Urinary bladder (tissue), 4 donors: Measurements from ENCODE around the gene VASN. TPM values are rescaled to one million over a fixed set of nuclear protein-coding genes. Genes with fewer than 3 reads are reported as not detected.
"Not testable (repeated sequence)": the region's sequence is repeated elsewhere in the genome, so short reads cannot be mapped to it uniquely, and the experiment has no call there.

Source experiments
- DNase-seq: peaks from one replicate; pipeline ENCODE4 v3.0.0-alpha.2; 2015; ENCODE audit errors: extremely low spot score
- H3K27ac ChIP-seq: one replicate; pipeline ENCODE4 v1.5.1; 2013; ENCODE audit warnings: low read depth, mild to moderate bottlenecking, moderate library complexity
- H3K36me3 ChIP-seq: one replicate; pipeline ENCODE4 v1.6.1; 2013; ENCODE audit warnings: mild to moderate bottlenecking, moderate library complexity; ENCODE audit not compliant: insufficient read depth
- H3K4me1 ChIP-seq: one replicate; pipeline ENCODE4 v1.6.1; 2013; ENCODE audit warnings: mild to moderate bottlenecking, moderate library complexity; ENCODE audit not compliant: insufficient read depth
- H3K4me3 ChIP-seq: one replicate; pipeline ENCODE4 v1.5.1; 2013; ENCODE audit warnings: low read depth, low read length
- WGBS: extraction: QIAGEN DNeasy Blood & Tissue Kit; methylation state at CpG from one replicate; pipeline ENCODE4 v1.1.7; 2013; 5-methylcytosine and 5-hydroxymethylcytosine counted together
- polyA plus RNA-seq: library from polyadenylated mRNA; stranded (reverse); fragments of 200-250 nt; gene quantifications from one replicate; pipeline ENCODE4 v1.2.3, GENCODE V29; 2013
- total RNA-seq: library from RNA; depleted of rRNA; stranded (reverse); fragments of >200 nt; gene quantifications from one replicate; pipeline ENCODE4 v1.2.3, GENCODE V29; 2014
- donor health status: healthy with polysubstance abuse.
- donor health status: healthy.

The VASN gene
- total and polyA plus RNA-seq, 2 donors, result 20.8 to 47.6 TPM

GRCh38 chr16:4393850-4394249, 22.2 kb downstream of the VASN start:
- H3K36me3 ChIP-seq, H3K4me3 ChIP-seq, H3K27ac ChIP-seq, H3K4me1 ChIP-seq, DNase-seq: not testable (repeated sequence)
- 96% methylated on average over 15 of the region's 15 CpGs for WGBS

GRCh38 chr16:4395055-4395726, 23.5 kb downstream of the VASN start:
- WGBS, result 76% methylated on average over 9 of the region's 9 CpGs
- H3K27ac ChIP-seq, result no peak overlapping the region

GRCh38 chr16:4399001-4399730, 27.5 kb downstream of the VASN start:
- no peak for DNase-seq
- WGBS, result 80% methylated on average over 9 of the region's 9 CpGs
- H3K4me3 ChIP-seq, result no peak overlapping the region
- H3K27ac ChIP-seq, result no peak overlapping the region
- no peaks in the 10 kb centered on the region for H3K36me3 ChIP-seq
- no peaks in the 10 kb centered on the region for H3K4me1 ChIP-seq

More at GRCh38 chr16:4395055-4395726, 23.5 kb downstream of the VASN start:
- no peak overlapping the region for H3K4me3 ChIP-seq
- DNase-seq, result no peak
- H3K4me1 ChIP-seq, result no peaks in the 10 kb centered on the region
- no peaks in the 10 kb centered on the region for H3K36me3 ChIP-seq

- no peak overlapping the region for H3K4me3 ChIP-seq
- WGBS, result 93% methylated on average over 12 of the region's 12 CpGs
- H3K36me3 ChIP-seq, result no peaks in the 10 kb centered on the region
- no peak for DNase-seq
- no peak overlapping the region for H3K27ac ChIP-seq
- no peaks in the 10 kb centered on the region for H3K4me1 ChIP-seq
Observed at GRCh38 chr16:4401094-4401501, 29.4 kb downstream of the VASN start.

GRCh38 chr16:4401510-4401909, 29.9 kb downstream of the VASN start:
- Histone ChIP-seq H3K4me1 (no peaks in the 10 kb centered on the region), H3K4me3 (no peak overlapping the region), H3K27ac (no peak overlapping the region), H3K36me3 (no peaks in the 10 kb centered on the region)
- WGBS, result 96% methylated on average over 12 of the region's 12 CpGs
- no peak for DNase-seq

- Histone ChIP-seq H3K36me3 (peaks cover 1% of the 10 kb centered on the region), H3K27ac (no peak overlapping the region), H3K4me1 (no peaks in the 10 kb centered on the region), H3K4me3 (no peak overlapping the region)
- no peak for DNase-seq
- 22% methylated on average over 29 of the region's 29 CpGs for WGBS
Observed at GRCh38 chr16:4402439-4403132, 30.9 kb downstream of the VASN start.

- H3K36me3 ChIP-seq, result peaks cover 2% of the 10 kb centered on the region
- 83% methylated on average over 24 of the region's 24 CpGs for WGBS
- no peak for DNase-seq
- H3K4me1 ChIP-seq, result no peaks in the 10 kb centered on the region
- H3K27ac ChIP-seq, result no peak overlapping the region
- H3K4me3 ChIP-seq, result no peak overlapping the region
Observed at GRCh38 chr16:4403133-4403949, 31.7 kb downstream of the VASN start.

- 76% methylated on average over 20 of the region's 20 CpGs for WGBS
- no peak overlapping the region for H3K4me3 ChIP-seq
- H3K27ac ChIP-seq, result no peak overlapping the region
- H3K36me3 ChIP-seq, result peaks cover 2% of the 10 kb centered on the region
- no peak for DNase-seq
- no peaks in the 10 kb centered on the region for H3K4me1 ChIP-seq
Observed at GRCh38 chr16:4404247-4404966, 32.8 kb downstream of the VASN start.

GRCh38 chr16:4404967-4405696, 33.5 kb downstream of the VASN start:
- no peak overlapping the region for H3K4me3 ChIP-seq
- no peaks in the 10 kb centered on the region for H3K4me1 ChIP-seq
- H3K27ac ChIP-seq, result no peak overlapping the region
- peaks cover 2% of the 10 kb centered on the region for H3K36me3 ChIP-seq
- WGBS, result 92% methylated on average over 24 of the region's 24 CpGs
- DNase-seq, result no peak

- H3K36me3 ChIP-seq, result peaks cover 2% of the 10 kb centered on the region
- no peaks in the 10 kb centered on the region for H3K4me1 ChIP-seq
- 73% methylated on average over 22 of the region's 22 CpGs for WGBS
- no peak overlapping the region for H3K4me3 ChIP-seq
- no peak overlapping the region for H3K27ac ChIP-seq
- no peak for DNase-seq
Observed at GRCh38 chr16:4407543-4408322, 36.1 kb downstream of the VASN start.

- Histone ChIP-seq H3K27ac (no peak overlapping the region), H3K4me3 (no peak overlapping the region), H3K36me3 (peaks cover 2% of the 10 kb centered on the region), H3K4me1 (no peaks in the 10 kb centered on the region)
- 81% methylated on average over 10 of the region's 10 CpGs for WGBS
- no peak for DNase-seq
Observed at GRCh38 chr16:4408323-4408690, 36.7 kb downstream of the VASN start.
